HG03103 (cell line): Measurements from ENCODE around the gene IL16.
A peak's percentile ranks its signal among the peaks of the same experiment; 100 is the strongest.

ENCODE experiments used
- ATAC-seq: cut with Tn5 transposase; IDR thresholded peaks from one replicate; pipeline ENCODE4 v1.9.1; 2021; ENCODE audit warnings: low read depth; ENCODE audit not compliant: unreplicated experiment

Gene IL16

GRCh38 chr15:81288616-81289015 lies 91.9 kb downstream of the IL16 start:
- ATAC-seq: no peak

GRCh38 chr15:81289910-81290309 lies 93.2 kb downstream of the IL16 start:
- ATAC-seq: no peak

GRCh38 chr15:81291916-81292522 lies 95.3 kb downstream of the IL16 start:
- peak; percentile 1 for ATAC-seq

GRCh38 chr15:81292523-81293001 lies 95.9 kb downstream of the IL16 start:
- ATAC-seq: peak; percentile 39

- peak; percentile 57 for ATAC-seq
Measured at GRCh38 chr15:81293728-81294515, 97.2 kb downstream of the IL16 start.

- ATAC-seq: no peak
Measured at GRCh38 chr15:81294516-81294880, 97.8 kb downstream of the IL16 start.

GRCh38 chr15:81295486-81296121 lies 98.9 kb downstream of the IL16 start:
- no peak for ATAC-seq

- no peak for ATAC-seq
Measured at GRCh38 chr15:81296186-81296585, 99.5 kb downstream of the IL16 start.

GRCh38 chr15:81296673-81297072 lies 100.0 kb downstream of the IL16 start:
- peak; percentile 38 for ATAC-seq

GRCh38 chr15:81297147-81297572 lies 100.5 kb downstream of the IL16 start:
- ATAC-seq: no peak

GRCh38 chr15:81297603-81298575 lies 101.2 kb downstream of the IL16 start:
- no peak for ATAC-seq

- no peak for ATAC-seq
Measured at GRCh38 chr15:81298611-81299010, 101.9 kb downstream of the IL16 start.

- no peak for ATAC-seq
Measured at GRCh38 chr15:81299156-81299555, 102.5 kb downstream of the IL16 start.

- no peak for ATAC-seq
Measured at GRCh38 chr15:81299630-81300273, 103.1 kb downstream of the IL16 start.

GRCh38 chr15:81301385-81301784 lies 104.7 kb downstream of the IL16 start:
- no peak for ATAC-seq

- peak; percentile 71 for ATAC-seq
Measured at GRCh38 chr15:81301815-81302399, 105.2 kb downstream of the IL16 start.

GRCh38 chr15:81302701-81303109 lies 106.0 kb downstream of the IL16 start:
- ATAC-seq: peak; percentile 0

- no peak for ATAC-seq
Measured at GRCh38 chr15:81303244-81304225, 106.9 kb downstream of the IL16 start.
